GM20000 (cell line): ENCODE results near the gene KNSTRN.
A peak's percentile ranks its signal among the peaks of the same experiment; 100 is the strongest.

ENCODE experiments used
- DNase-seq: peaks from one replicate; pipeline ENCODE4 v3.0.0; 2012; ENCODE audit warnings: low spot score
- TF ChIP-seq, protein P1 (sequence below): IDR thresholded peaks from 2 replicates; pipeline ENCODE4 v1.5.1; 2012; ENCODE audit warnings: mild to moderate bottlenecking, control low read depth; ENCODE audit errors: extremely low read depth, missing control alignments

The KNSTRN gene

DNA sequence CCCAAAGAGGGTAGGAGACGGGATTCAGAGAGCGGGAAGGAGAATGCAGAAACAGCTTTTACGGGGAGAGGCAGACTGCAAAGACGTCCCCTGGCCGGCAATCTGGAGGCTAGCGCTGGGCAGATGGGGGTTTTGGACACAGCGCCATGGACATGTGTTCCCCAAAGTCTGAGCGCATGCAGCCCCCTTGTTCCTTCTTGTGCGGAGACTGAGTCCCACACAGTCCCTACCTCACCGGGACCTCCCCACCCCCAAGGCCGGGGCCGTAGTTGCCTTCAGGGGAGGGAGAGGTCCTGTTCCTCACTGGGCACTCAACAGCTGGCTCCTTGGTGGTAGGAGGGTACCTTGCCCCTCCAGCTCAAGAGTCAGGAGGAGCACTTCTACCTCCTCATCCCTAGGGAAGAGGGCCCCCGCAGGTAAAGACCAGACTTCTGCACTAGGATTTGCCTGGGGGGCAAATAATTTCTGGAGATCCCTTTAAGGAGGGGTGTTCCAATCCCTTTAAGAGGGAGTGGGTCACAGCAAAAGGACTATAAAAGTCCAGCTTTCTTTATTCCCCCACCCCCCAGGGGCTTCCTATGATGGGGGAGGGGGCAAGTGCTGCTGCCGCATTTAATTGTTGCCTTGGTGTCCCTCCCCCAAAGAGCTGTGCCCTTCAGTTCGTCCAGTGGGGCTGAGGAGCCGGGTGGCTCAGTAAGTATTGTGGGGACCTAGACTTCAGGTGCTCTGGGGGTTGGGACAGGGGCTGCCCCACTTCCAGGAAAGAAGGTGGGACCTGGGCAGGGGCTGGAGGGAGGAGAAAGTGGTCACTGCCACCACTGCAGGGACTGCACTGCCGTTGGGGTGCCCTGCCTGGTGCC is 54.6 kb downstream of the KNSTRN start:
- TF ChIP-seq, protein P1, sequence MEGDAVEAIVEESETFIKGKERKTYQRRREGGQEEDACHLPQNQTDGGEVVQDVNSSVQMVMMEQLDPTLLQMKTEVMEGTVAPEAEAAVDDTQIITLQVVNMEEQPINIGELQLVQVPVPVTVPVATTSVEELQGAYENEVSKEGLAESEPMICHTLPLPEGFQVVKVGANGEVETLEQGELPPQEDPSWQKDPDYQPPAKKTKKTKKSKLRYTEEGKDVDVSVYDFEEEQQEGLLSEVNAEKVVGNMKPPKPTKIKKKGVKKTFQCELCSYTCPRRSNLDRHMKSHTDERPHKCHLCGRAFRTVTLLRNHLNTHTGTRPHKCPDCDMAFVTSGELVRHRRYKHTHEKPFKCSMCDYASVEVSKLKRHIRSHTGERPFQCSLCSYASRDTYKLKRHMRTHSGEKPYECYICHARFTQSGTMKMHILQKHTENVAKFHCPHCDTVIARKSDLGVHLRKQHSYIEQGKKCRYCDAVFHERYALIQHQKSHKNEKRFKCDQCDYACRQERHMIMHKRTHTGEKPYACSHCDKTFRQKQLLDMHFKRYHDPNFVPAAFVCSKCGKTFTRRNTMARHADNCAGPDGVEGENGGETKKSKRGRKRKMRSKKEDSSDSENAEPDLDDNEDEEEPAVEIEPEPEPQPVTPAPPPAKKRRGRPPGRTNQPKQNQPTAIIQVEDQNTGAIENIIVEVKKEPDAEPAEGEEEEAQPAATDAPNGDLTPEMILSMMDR: no peak
- no peak for DNase-seq

DNA sequence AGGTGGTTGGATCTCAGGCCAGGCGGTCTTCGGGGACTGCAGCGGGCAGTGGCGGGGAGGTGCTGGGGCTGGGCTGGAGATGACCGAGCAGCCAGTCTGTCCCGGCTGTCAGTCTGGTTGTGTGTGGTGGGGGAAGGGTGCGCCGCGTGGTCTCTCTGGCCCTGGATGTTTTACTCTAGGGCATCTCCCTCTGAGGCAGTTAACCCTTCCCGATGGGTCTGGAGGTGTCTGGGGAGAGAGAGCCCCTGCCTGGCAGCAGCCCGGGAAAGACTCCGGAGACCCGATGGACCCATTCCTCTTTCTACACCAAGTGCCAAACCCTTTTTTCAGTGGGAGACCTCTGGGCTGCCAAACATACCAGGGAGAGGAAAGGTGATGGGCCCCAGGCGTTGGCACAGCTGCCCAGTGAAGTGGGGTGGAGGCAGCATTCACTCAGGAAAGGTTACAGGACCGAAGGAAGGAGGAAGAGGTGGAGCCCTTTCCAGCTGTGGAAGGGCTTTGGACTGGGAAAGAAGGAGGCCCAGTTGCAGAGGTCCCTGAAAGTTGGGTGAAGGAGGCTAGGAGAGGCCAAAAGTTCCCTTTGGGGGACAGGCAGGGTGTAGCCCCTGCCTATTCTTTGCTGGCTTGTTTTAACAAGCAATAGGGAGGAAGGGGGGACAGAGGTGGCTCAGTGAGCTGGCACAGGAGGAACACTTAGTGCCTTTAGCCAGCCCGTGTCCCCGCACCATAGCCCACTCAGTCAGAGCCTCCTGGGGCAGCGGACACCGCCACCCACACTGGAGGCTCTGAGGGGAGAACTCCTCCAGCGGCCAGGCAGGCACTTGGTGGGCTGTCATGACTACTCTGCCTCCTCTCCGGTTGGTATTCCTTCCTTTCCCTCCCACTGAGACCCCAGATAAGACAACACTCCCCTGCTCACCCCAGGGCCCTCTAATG is 55.5 kb downstream of the KNSTRN start:
- TF ChIP-seq, protein P1: no peak
- DNase-seq: no peak

GRCh38 chr15:40438712-40439111 is 56.2 kb downstream of the KNSTRN start:
- DNase-seq: no peak
- TF ChIP-seq, protein P1: no peak

DNA sequence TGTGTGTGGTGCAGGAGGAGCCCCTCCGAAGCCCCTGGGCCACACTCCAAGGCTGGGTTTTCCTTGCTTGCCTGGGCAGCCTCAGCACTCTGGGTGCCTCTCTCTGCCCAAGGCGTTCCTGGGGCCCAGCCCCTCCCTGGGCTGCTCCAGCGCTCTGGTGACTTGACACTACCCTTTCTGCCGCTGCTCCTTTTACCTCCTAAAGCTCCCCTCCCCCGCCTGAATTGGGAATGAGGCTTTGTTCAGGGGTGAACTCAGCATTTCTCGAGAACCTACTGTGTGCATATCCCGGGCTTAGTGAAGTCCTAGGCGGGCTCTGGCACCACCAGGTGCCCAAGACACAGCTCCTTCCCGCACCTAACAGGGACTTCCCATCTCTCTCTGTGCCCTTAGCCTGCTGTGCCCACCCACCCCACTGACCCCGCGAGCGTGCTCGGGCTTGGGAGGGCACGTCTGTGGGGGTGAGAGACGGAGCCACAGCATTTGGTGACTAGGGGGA is 57.0 kb downstream of the KNSTRN start:
- TF ChIP-seq, protein P1: no peak
- DNase-seq: no peak

- TF ChIP-seq, protein P1: no peak
- peak; percentile 67 for DNase-seq
Observed at GRCh38 chr15:40439960-40440742, 57.6 kb downstream of the KNSTRN start.

DNA sequence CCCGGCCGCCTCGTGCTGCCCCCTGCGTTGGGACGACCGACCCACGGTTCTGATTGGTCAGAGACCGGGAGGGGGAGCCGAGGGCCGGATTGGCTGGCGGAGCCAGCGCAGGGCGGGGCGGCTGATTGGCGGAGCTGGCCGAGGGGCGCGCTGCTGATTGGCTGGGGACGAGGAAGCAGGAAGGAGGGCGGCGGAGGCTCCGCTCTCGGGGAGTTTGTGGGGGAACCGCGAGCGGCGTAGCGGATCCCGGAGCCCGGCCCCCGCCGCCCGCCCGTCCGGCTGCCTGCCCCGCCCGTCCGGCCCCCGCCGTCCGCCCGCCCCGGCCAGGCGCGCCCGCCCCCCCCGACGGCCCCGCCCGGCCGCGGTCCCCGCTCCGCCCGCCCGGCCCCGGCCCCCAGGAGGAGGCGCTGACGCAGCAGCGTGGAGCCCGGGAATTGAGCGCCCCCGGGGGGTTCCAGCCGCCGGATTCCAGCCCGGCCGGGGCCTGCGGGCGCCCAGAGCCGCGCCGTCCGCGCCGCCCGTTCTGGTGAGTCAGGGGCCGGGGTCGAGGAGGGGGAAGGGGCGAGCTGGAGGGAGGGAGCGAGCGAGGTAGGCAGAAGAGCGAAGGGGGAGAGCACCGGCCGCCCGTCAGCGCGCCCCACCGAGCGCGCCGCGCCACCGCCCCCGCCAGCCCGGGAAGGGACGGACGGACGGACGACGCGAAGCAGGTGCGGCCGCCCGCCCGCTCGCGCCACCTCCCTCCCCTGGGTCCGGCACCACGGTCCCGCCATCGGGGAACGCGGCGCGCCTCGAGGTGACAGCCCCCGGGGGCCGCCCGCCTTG is 58.4 kb downstream of the KNSTRN start, which contains the start of gene BAHD1:
Gene BAHD1, plus strand, starts transcription at position 211 of the 822 bp plus-strand sequence. CDS start 17,512 bp downstream, outside the sequence.
- TF ChIP-seq, protein P1: no peak
- peak; percentile 100 for DNase-seq
